Endothelial cell of umbilical vein (primary cell): ENCODE measurements around the gene CLDN22. TPM values are rescaled to one million over a fixed set of nuclear protein-coding genes. Genes with fewer than 3 reads are reported as not detected.

Source experiments
- BruUV-seq: library from RNA; stranded (reverse); fragments of 400-500 nt; replicated peaks from 2 replicates; lab custom pipeline; 2021; lab: Mats Ljungman, UMichigan
- CTCF ChIA-PET: fragments of 300-600, 350-600 bp; sonication (Branson Sonifier 250); formaldehyde crosslinking; loops from one replicate; lab custom pipeline; 2021; ENCODE audit warnings: antibody characterized with exemption, inconsistent platforms; lab: Charles Lee
- POLR2A ChIA-PET: fragments of 300-600, 350-600 bp; sonication (Branson Sonifier 250); formaldehyde crosslinking; loops from one replicate; lab custom pipeline; 2021; ENCODE audit warnings: antibody characterized with exemption, inconsistent platforms; lab: Charles Lee
- DNase-seq: peaks from one replicate; pipeline ENCODE4 v3.0.0-alpha.2; 2011; ENCODE audit warnings: low read depth, low spot score
- FAIRE-seq: peaks from 2 replicates; lab custom pipeline; 2011; peaks lifted over from hg19 to GRCh38; lab: Jason Lieb, UNC
- H2AFZ ChIP-seq: 2 replicates; pipeline ENCODE4 v1.6.0; 2012; ENCODE audit warnings: low read depth, low read length, control low read depth, inconsistent platforms
- H3K27ac ChIP-seq: 2 replicates; pipeline ENCODE4 v1.5.1; 2011; ENCODE audit warnings: low read depth, mild to moderate bottlenecking, control low read depth, low read length, moderate library complexity; ENCODE audit not compliant: insufficient read depth
- H3K27me3 ChIP-seq, 2 experiments: 2 replicates each; pipeline versions ENCODE4 v1.6.0 to v1.6.1; 2011; ENCODE audit warnings: low read length in 2 of 2, mixed read lengths in 1 of 2; ENCODE audit not compliant: control insufficient read depth in 2 of 2, insufficient read depth in 2 of 2
- H3K36me3 ChIP-seq, 2 experiments: 2 replicates in 1 of 2; 3 replicates in 1 of 2; pipeline ENCODE4 v1.5.1; 2011; ENCODE audit warnings: low read length in 2 of 2, mild to moderate bottlenecking in 1 of 2, moderate library complexity in 1 of 2; ENCODE audit not compliant: control insufficient read depth in 2 of 2, insufficient read depth in 2 of 2; ENCODE audit errors: extremely low read depth in 1 of 2
- H3K4me1 ChIP-seq: 3 replicates; pipeline ENCODE4 v1.5.1; 2011; ENCODE audit warnings: mild to moderate bottlenecking, low read length; ENCODE audit not compliant: control insufficient read depth, insufficient read depth; ENCODE audit errors: extremely low read depth
- H3K4me2 ChIP-seq: 2 replicates; pipeline ENCODE4 v1.6.1; 2011; ENCODE audit warnings: low read length, control low read depth, mixed read lengths; ENCODE audit not compliant: insufficient read depth
- H3K4me3 ChIP-seq, 3 experiments: fragments of 200-600 bp in 1 of 3; sonication (generic), shearing (Covaris generic) in 1 of 3; replicated peaks in 1 of 3; 2 replicates each; pipeline ENCODE4 v1.5.1; 2011 to 2016; ENCODE audit warnings: control low read depth in 3 of 3, low read length in 3 of 3, mild to moderate bottlenecking in 2 of 3, inconsistent platforms in 1 of 3, low read depth in 1 of 3, moderate library complexity in 1 of 3; ENCODE audit not compliant: insufficient read depth in 1 of 3
- H3K79me2 ChIP-seq: 2 replicates; pipeline ENCODE4 v1.6.0; 2012; ENCODE audit warnings: low read length, inconsistent platforms; ENCODE audit not compliant: control insufficient read depth, insufficient read depth
- H3K9ac ChIP-seq: replicated peaks from 2 replicates; pipeline ENCODE3; 2011; ENCODE audit warnings: low read length, control low read depth; ENCODE audit not compliant: insufficient read depth; ENCODE audit errors: extremely low read depth
- H3K9me1 ChIP-seq: replicated peaks from 3 replicates; pipeline ENCODE4 v1.6.0; 2011; ENCODE audit warnings: mild to moderate bottlenecking, low read length; ENCODE audit not compliant: control insufficient read depth, insufficient read depth; ENCODE audit errors: extremely low read depth
- H3K9me3 ChIP-seq: replicated peaks from 2 replicates; pipeline ENCODE4 v1.5.1; 2012; ENCODE audit warnings: low read length, inconsistent platforms; ENCODE audit not compliant: control insufficient read depth, insufficient read depth
- H4K20me1 ChIP-seq: replicated peaks from 2 replicates; pipeline ENCODE3; 2011; ENCODE audit warnings: mild to moderate bottlenecking, low read length; ENCODE audit not compliant: control insufficient read depth, insufficient read depth; ENCODE audit errors: extremely low read depth
- EZH2 ChIP-seq: IDR thresholded peaks from 2 replicates; pipeline ENCODE4 v1.6.1; 2012; ENCODE audit warnings: borderline replicate concordance, low read depth, mild to moderate bottlenecking, moderate library complexity, low read length, inconsistent platforms; ENCODE audit not compliant: severe bottlenecking
- FOS ChIP-seq: IDR thresholded peaks from 2 replicates; pipeline ENCODE4 v1.6.1; 2011; ENCODE audit warnings: mild to moderate bottlenecking, low read length, moderate library complexity, borderline replicate concordance; ENCODE audit not compliant: insufficient read depth
- GATA2 ChIP-seq: IDR thresholded peaks from 2 replicates; pipeline ENCODE4 v1.7.0; 2011; ENCODE audit warnings: low read depth, mild to moderate bottlenecking, moderate library complexity, mixed read lengths, low read length; ENCODE audit not compliant: insufficient read length, insufficient read depth
- JUN ChIP-seq: IDR thresholded peaks from 2 replicates; pipeline ENCODE4 v1.6.1; 2011; ENCODE audit warnings: borderline replicate concordance, low read depth; ENCODE audit not compliant: insufficient read length, insufficient read depth
- MYC ChIP-seq: IDR thresholded peaks from one replicate; pipeline ENCODE4 v1.6.1; 2011; ENCODE audit warnings: mild to moderate bottlenecking, low read depth, low read length
- POLR2A ChIP-seq: IDR thresholded peaks from 2 replicates; pipeline ENCODE4 v1.6.1; 2012; ENCODE audit warnings: low read depth, mild to moderate bottlenecking, control low read depth, low read length
- POLR2AphosphoS5 ChIP-seq: IDR thresholded peaks from 2 replicates; pipeline ENCODE4 v1.6.1; 2012; ENCODE audit warnings: low read depth, mild to moderate bottlenecking, control low read depth, low read length, moderate library complexity; ENCODE audit not compliant: insufficient read depth
- dilution Hi-C: fragments of 300-500 bp; cut with MboI; formaldehyde crosslinking; loops from one replicate; pipeline ENCODE4 v1.15.0; 2019; ENCODE audit warnings: low sequenced_read_pairs; ENCODE audit not compliant: extremely low pct_ligation_motif_present
- intact Hi-C: fragments of 100-400 bp; cut with micrococcal nuclease; formaldehyde crosslinking; loops from one replicate; pipeline ENCODE4 v1.10.0; 2022
- polyA plus RNA-seq, 4 experiments: library from polyadenylated mRNA; depleted of rRNA in 3 of 4; stranded (reverse) in 3 of 4; unstranded in 1 of 4; fragments of >200 nt; gene quantifications; 2 replicates each; pipeline versions ENCODE4 v1.2.1 to v1.2.3, GENCODE V29; 2011 to 2012; ENCODE audit warnings: missing spikeins in 1 of 4
- total RNA-seq: library from RNA; stranded (reverse); gene quantifications from 2 replicates; pipeline ENCODE4 v1.2.3, GENCODE V29; 2021
- TF ChIP-seq, protein P1 (sequence below): IDR thresholded peaks from 2 replicates; pipeline ENCODE4 v1.6.1; 2011; ENCODE audit not compliant: insufficient read depth, insufficient read length
- TF ChIP-seq, protein P2 (sequence below), 2 donors: IDR thresholded peaks; 1 replicate in 1 of 2; 2 replicates in 1 of 2; pipeline ENCODE4 v1.5.1; 2011; ENCODE audit warnings: low read length in 2 of 2, mild to moderate bottlenecking in 2 of 2, moderate library complexity in 2 of 2, control low read depth in 1 of 2, inconsistent platforms in 1 of 2, low read depth in 1 of 2; ENCODE audit not compliant: insufficient read depth in 1 of 2; ENCODE audit errors: extremely low read depth in 1 of 2

Gene CLDN22
- total and polyA plus RNA-seq, 2 donors (not counting 3 experiments of a cell fraction or from before 2014, with no cell fraction given): not detected

DNA sequence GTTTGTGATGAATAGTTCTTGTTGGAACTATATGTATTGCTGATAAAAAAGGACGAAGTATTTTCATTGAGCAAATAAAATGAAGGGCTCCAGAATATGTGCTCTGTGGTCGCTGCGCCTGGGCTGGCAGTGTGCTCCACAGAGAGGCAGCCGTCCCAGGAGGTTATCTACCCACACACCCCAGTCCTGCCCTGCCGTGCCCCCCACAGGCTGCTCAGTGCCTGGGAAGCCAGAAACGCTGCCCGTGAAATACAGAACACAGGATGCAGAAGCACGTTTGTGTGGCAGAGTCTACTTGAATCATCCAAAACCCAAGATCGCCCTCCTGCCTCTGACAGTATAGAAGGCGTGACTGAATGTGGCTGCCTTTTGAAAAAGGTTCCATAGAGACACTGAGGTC lies 1.4 kb downstream of the CLDN22 start:
- peaks cover 2 to 4% of the 10 kb centered on the region in 2 experiments for H3K36me3 ChIP-seq
- H3K9ac ChIP-seq: no peak overlapping the region
- no peaks in the 10 kb centered on the region for H3K27me3 ChIP-seq
- H2AFZ ChIP-seq: no peak overlapping the region
- no peaks in the 10 kb centered on the region for H3K9me1 ChIP-seq
- DNase-seq (no peak), FAIRE-seq (no peak)
- H3K79me2 ChIP-seq: no peaks in the 10 kb centered on the region
- TF ChIP-seq POLR2A (no peak), MYC (no peak), EZH2 (no peak), FOS (no peak), GATA2 (no peak), POLR2AphosphoS5 (no peak), JUN (no peak)
- TF ChIP-seq, protein P1, sequence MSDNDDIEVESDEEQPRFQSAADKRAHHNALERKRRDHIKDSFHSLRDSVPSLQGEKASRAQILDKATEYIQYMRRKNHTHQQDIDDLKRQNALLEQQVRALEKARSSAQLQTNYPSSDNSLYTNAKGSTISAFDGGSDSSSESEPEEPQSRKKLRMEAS: no peak
- TF ChIP-seq, protein P2, sequence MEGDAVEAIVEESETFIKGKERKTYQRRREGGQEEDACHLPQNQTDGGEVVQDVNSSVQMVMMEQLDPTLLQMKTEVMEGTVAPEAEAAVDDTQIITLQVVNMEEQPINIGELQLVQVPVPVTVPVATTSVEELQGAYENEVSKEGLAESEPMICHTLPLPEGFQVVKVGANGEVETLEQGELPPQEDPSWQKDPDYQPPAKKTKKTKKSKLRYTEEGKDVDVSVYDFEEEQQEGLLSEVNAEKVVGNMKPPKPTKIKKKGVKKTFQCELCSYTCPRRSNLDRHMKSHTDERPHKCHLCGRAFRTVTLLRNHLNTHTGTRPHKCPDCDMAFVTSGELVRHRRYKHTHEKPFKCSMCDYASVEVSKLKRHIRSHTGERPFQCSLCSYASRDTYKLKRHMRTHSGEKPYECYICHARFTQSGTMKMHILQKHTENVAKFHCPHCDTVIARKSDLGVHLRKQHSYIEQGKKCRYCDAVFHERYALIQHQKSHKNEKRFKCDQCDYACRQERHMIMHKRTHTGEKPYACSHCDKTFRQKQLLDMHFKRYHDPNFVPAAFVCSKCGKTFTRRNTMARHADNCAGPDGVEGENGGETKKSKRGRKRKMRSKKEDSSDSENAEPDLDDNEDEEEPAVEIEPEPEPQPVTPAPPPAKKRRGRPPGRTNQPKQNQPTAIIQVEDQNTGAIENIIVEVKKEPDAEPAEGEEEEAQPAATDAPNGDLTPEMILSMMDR (IDR thresholded peaks at IDR 0.05; ENCODE audit: extremely low read depth in 1 of 2, insufficient read depth in 1 of 2, low read depth in 1 of 2, low read length in 2 of 2): no peak
- CTCF ChIA-PET: interaction anchor here (0.8 to 2.3 kb wide), 2 partner anchors 12 to 380 kb away, joined by 3 to 6 read pairs; no protein-coding TSS in a partner anchor
- POLR2A ChIA-PET: no interaction called here
- H3K4me1 ChIP-seq: no peaks in the 10 kb centered on the region
- no TSS peak for BruUV-seq
- dilution Hi-C loops: no loop called here
- H3K4me3 ChIP-seq: no peak overlapping the region
- H4K20me1 ChIP-seq: no peaks in the 10 kb centered on the region
- intact Hi-C loops: no loop called here
- H3K27ac ChIP-seq: no peak overlapping the region
- H3K4me2 ChIP-seq: no peak overlapping the region
- H3K9me3 ChIP-seq: no peaks in the 10 kb centered on the region
